Calu3 (cell line): ENCODE results near the gene CIRBP. TPM values are rescaled to one million over a fixed set of nuclear protein-coding genes. Genes with fewer than 3 reads are reported as not detected.

Experiments
- BruUV-seq: library from RNA; stranded (reverse); fragments of 400-500 nt; replicated peaks from 2 replicates; lab custom pipeline; 2021; lab: Mats Ljungman, UMichigan
- CTCF ChIA-PET: fragments of 300-600 bp; sonication (Branson Sonifier 250); formaldehyde crosslinking; loops from one replicate; lab custom pipeline; 2022; ENCODE audit warnings: antibody characterized with exemption; lab: Charles Lee
- DNase-seq: peaks from one replicate; pipeline ENCODE4 v3.0.0; 2022
- H3K27ac Mint-ChIP-seq: one replicate; pipeline ENCODE4 v1.8.0; 2022; ENCODE audit warnings: mixed read lengths; ENCODE audit not compliant: unreplicated experiment
- H3K27me3 Mint-ChIP-seq: one replicate; pipeline ENCODE4 v1.8.0; 2022; ENCODE audit warnings: mixed read lengths; ENCODE audit not compliant: unreplicated experiment
- H3K36me3 Mint-ChIP-seq: one replicate; pipeline ENCODE4 v1.8.0; 2022; ENCODE audit warnings: mild to moderate bottlenecking, moderate library complexity, mixed read lengths; ENCODE audit not compliant: insufficient read depth, unreplicated experiment
- H3K4me1 Mint-ChIP-seq: one replicate; pipeline ENCODE4 v1.8.0; 2022; ENCODE audit warnings: mild to moderate bottlenecking, low read depth, mixed read lengths; ENCODE audit not compliant: unreplicated experiment
- H3K4me3 Mint-ChIP-seq: one replicate; pipeline ENCODE4 v1.8.0; 2022; ENCODE audit warnings: mild to moderate bottlenecking, low read depth, moderate library complexity, mixed read lengths; ENCODE audit not compliant: unreplicated experiment
- H3K9me3 Mint-ChIP-seq: one replicate; pipeline ENCODE4 v1.8.0; 2022; ENCODE audit warnings: low read depth, mixed read lengths; ENCODE audit not compliant: unreplicated experiment
- CTCF ChIP-seq: fragments of 200-600 bp; IDR thresholded peaks from one replicate; pipeline ENCODE4 v1.8.0; 2022; ENCODE audit warnings: antibody characterized with exemption; ENCODE audit not compliant: unreplicated experiment
- intact Hi-C: fragments of 100-400 bp; cut with micrococcal nuclease; formaldehyde crosslinking; loops from one replicate; pipeline ENCODE4 v1.10.0; 2022; ENCODE audit not compliant: unreplicated experiment
- total RNA-seq: library from RNA; stranded (reverse); gene quantifications from 2 replicates; pipeline ENCODE4 v1.2.3, GENCODE V29; 2022

The CIRBP gene
- total RNA-seq, 1 experiment from 2014 or later, result 102 TPM

DNA sequence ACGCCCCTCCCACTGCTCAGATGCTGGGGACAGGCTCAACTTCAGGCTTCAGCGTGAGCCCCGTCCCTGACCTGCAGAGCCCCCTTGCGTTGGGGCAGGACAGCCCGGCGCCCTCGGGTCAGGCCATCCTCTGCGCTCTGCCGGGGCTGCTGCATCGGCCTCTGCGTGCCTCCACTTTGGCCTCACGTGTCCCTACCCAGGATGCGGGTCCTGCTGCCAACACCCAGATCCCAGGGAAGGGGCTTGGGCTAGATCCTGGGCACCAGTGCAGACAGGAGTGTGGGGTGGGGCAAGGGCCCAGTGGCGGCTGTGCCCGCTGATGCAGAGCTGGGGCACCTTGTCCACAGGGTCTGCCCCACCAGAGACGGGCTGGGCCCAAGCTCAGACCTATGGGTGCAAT, 44.3 kb upstream of the CIRBP start:
- H3K4me1 Mint-ChIP-seq, result no peaks in the 10 kb centered on the region
- no TSS peak for BruUV-seq
- no peaks in the 10 kb centered on the region for H3K9me3 Mint-ChIP-seq
- intact Hi-C loops, result no loop called here
- no peak overlapping the region for H3K27ac Mint-ChIP-seq
- no peak for DNase-seq
- TF ChIP-seq CTCF, result no peak
- no peak overlapping the region for H3K4me3 Mint-ChIP-seq
- CTCF ChIA-PET, result no interaction called here
- peaks cover 11% of the 10 kb centered on the region for H3K36me3 Mint-ChIP-seq
- no peaks in the 10 kb centered on the region for H3K27me3 Mint-ChIP-seq

GRCh38 chr19:1225440-1226226, 43.5 kb upstream of the CIRBP start:
- CTCF ChIA-PET, result no interaction called here
- no peaks in the 10 kb centered on the region for H3K9me3 Mint-ChIP-seq
- H3K4me3 Mint-ChIP-seq, result no peak overlapping the region

DNA sequence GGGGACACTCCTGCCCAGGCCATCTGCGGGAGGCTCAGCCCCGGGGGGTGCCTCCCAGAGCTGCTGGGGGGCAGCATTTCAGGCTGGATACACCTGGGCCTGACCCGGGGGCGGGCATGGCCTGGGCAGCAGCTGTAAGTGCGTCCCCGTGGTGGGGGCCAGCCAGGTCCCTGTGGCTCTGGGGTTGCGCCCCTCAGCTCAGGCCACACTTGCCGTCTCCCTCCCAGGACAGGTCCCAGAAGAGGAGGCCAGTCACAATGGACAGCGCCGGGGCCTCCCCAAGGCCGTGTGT, 43.0 kb upstream of the CIRBP start:
- TF ChIP-seq CTCF, result no peak
- H3K27ac Mint-ChIP-seq, result no peak overlapping the region
- CTCF ChIA-PET, result no interaction called here
- H3K9me3 Mint-ChIP-seq, result no peaks in the 10 kb centered on the region
- BruUV-seq, result no TSS peak
- H3K4me1 Mint-ChIP-seq, result no peaks in the 10 kb centered on the region
- no peak for DNase-seq
- intact Hi-C loops, result no loop called here
- H3K27me3 Mint-ChIP-seq, result no peaks in the 10 kb centered on the region
- no peak overlapping the region for H3K4me3 Mint-ChIP-seq
- H3K36me3 Mint-ChIP-seq, result peaks cover 11% of the 10 kb centered on the region

More at GRCh38 chr19:1225440-1226226, 43.5 kb upstream of the CIRBP start:
- DNase-seq, result no peak
- Mint-ChIP-seq H3K27ac (no peak overlapping the region), H3K36me3 (peaks cover 11% of the 10 kb centered on the region), H3K27me3 (no peaks in the 10 kb centered on the region), H3K4me1 (no peaks in the 10 kb centered on the region)
- no TSS peak for BruUV-seq
- intact Hi-C loops, result no loop called here
- TF ChIP-seq CTCF, result no peak

GRCh38 chr19:1226522-1227303, 42.4 kb upstream of the CIRBP start:
- Mint-ChIP-seq H3K27ac (no peak overlapping the region), H3K36me3 (peaks cover 14% of the 10 kb centered on the region), H3K4me1 (peaks cover 4% of the 10 kb centered on the region), H3K9me3 (no peaks in the 10 kb centered on the region), H3K4me3 (no peak overlapping the region), H3K27me3 (no peaks in the 10 kb centered on the region)
- BruUV-seq, result no TSS peak
- no peak for DNase-seq
- intact Hi-C loops, result no loop called here
- no peak for TF ChIP-seq CTCF
- CTCF ChIA-PET, result no interaction called here
